ENCODE measurements around the gene ELMOD3.

GRCh38 chr2:85429924-85430289 lies 75.3 kb downstream of the ELMOD3 start:
- no peak for TF ChIP-seq CTCF (IDR thresholded peaks at IDR 0.05)
- TF ChIP-seq EP300 (IDR thresholded peaks at IDR 0.05) = no peak
- TF ChIP-seq POLR2A (IDR thresholded peaks at IDR 0.05; ENCODE audit: low read depth) = no peak
